SK-N-SH treated with all-trans-retinoic acid at 6 μM for 48 hours (cell line): Measurements from ENCODE around the gene ZNF586.

ENCODE experiments used
- ATAC-seq: fragments of 200-7000 bp; cut with Tn5 transposase; 3 replicates; pipeline ENCODE4 v1.9.1; 2020; ENCODE audit warnings: mild to moderate bottlenecking, moderate library complexity
- ARNTL ChIP-seq: fragments of 450-650 bp; formaldehyde crosslinking; IDR thresholded peaks from 2 replicates; pipeline ENCODE4 v1.5.0; 2020; ENCODE audit warnings: low read depth, mild to moderate bottlenecking, moderate library complexity, borderline replicate concordance
- BACH2 ChIP-seq: fragments of 250-450 bp; sonication (Bioruptor Pico); IDR thresholded peaks from 2 replicates; pipeline ENCODE4 v1.9.0; 2021; ENCODE audit warnings: mild to moderate bottlenecking, borderline replicate concordance
- CREB5 ChIP-seq: fragments of 250-450 bp; sonication (Bioruptor Pico); IDR thresholded peaks from 2 replicates; pipeline ENCODE4 v1.5.1; 2020; ENCODE audit warnings: low read depth, mild to moderate bottlenecking, moderate library complexity
- CSRNP3 ChIP-seq: fragments of 250-450 bp; sonication (Bioruptor Pico); IDR thresholded peaks from 2 replicates; pipeline ENCODE4 v1.5.1; 2021; ENCODE audit warnings: mild to moderate bottlenecking, moderate library complexity
- ESRRG ChIP-seq: fragments of 250-450 bp; sonication (Bioruptor Pico); IDR thresholded peaks from 2 replicates; pipeline ENCODE4 v1.6.1; 2021; ENCODE audit warnings: mild to moderate bottlenecking
- ISL1 ChIP-seq: fragments of 250-450 bp; sonication (Bioruptor Pico); IDR thresholded peaks from 2 replicates; pipeline ENCODE4 v2.1.2; 2022; ENCODE audit warnings: mild to moderate bottlenecking, moderate library complexity
- OSR1 ChIP-seq: fragments of 250-450 bp; sonication (Bioruptor Pico); IDR thresholded peaks from 2 replicates; pipeline ENCODE4 v1.8.0; 2022; ENCODE audit warnings: moderate library complexity, mild to moderate bottlenecking, inconsistent platforms
- PATZ1 ChIP-seq: fragments of 250-450 bp; sonication (Bioruptor Pico); IDR thresholded peaks from 2 replicates; pipeline ENCODE4 v1.8.0; 2020; ENCODE audit warnings: mild to moderate bottlenecking, moderate library complexity, borderline replicate concordance
- POU6F1 ChIP-seq: fragments of 250-450 bp; sonication (Bioruptor Pico); IDR thresholded peaks from 2 replicates; pipeline ENCODE4 v1.8.0; 2021; ENCODE audit warnings: low read depth, mild to moderate bottlenecking, moderate library complexity, borderline replicate concordance
- PPARA ChIP-seq: fragments of 250-450 bp; sonication (Bioruptor Pico); IDR thresholded peaks from 2 replicates; pipeline ENCODE4 v1.5.0; 2020; ENCODE audit warnings: mild to moderate bottlenecking, borderline replicate concordance
- RARB ChIP-seq: fragments of 250-450 bp; sonication (Bioruptor Pico); IDR thresholded peaks from 2 replicates; pipeline ENCODE4 v1.8.0; 2021; ENCODE audit warnings: mild to moderate bottlenecking, moderate library complexity
- SNAI2 ChIP-seq: fragments of 250-450 bp; sonication (Bioruptor Pico); IDR thresholded peaks from 2 replicates; pipeline ENCODE4 v1.5.0; 2020; ENCODE audit warnings: mild to moderate bottlenecking, moderate library complexity
- TCF4 ChIP-seq: fragments of 250-450 bp; sonication (Bioruptor Pico); IDR thresholded peaks from 2 replicates; pipeline ENCODE4 v1.8.0; 2021; ENCODE audit warnings: mild to moderate bottlenecking, moderate library complexity, borderline replicate concordance
- TOX ChIP-seq: fragments of 250-450 bp; sonication (Bioruptor Pico); IDR thresholded peaks from 2 replicates; pipeline ENCODE4 v1.8.0; 2021; ENCODE audit warnings: mild to moderate bottlenecking, moderate library complexity, borderline replicate concordance
- TSHZ2 ChIP-seq: fragments of 250-450 bp; sonication (Bioruptor Pico); IDR thresholded peaks from 2 replicates; pipeline ENCODE4 v1.5.0; 2020; ENCODE audit warnings: mild to moderate bottlenecking, moderate library complexity
- ZC3H10 ChIP-seq: fragments of 250-450 bp; sonication (Bioruptor Pico); IDR thresholded peaks from 2 replicates; pipeline ENCODE4 v1.5.1; 2021; ENCODE audit warnings: mild to moderate bottlenecking, moderate library complexity
- ZFP3 ChIP-seq: fragments of 250-450 bp; sonication (Bioruptor Pico); IDR thresholded peaks from 2 replicates; pipeline ENCODE4 v1.5.0; 2020; ENCODE audit warnings: mild to moderate bottlenecking, moderate library complexity
- ZFP30 ChIP-seq: fragments of 450-650 bp; formaldehyde crosslinking; IDR thresholded peaks from 2 replicates; pipeline ENCODE4 v1.5.0; 2022; ENCODE audit warnings: mild to moderate bottlenecking, moderate library complexity
- ZNF565 ChIP-seq: fragments of 450-650 bp; formaldehyde crosslinking; conservative IDR thresholded peaks from 2 replicates; pipeline ENCODE4 v1.5.0; 2020; ENCODE audit warnings: low read depth, mild to moderate bottlenecking, moderate library complexity
- ZNF8 ChIP-seq: fragments of 450-650 bp; formaldehyde crosslinking; IDR thresholded peaks from 2 replicates; pipeline ENCODE4 v1.5.0; 2020; ENCODE audit warnings: mild to moderate bottlenecking, moderate library complexity

The ZNF586 gene

GRCh38 chr19:57779220-57779845, 9.9 kb downstream of the ZNF586 start:
- no peak for ATAC-seq
- no peak for TF ChIP-seq SNAI2 (CRISPR knock-in tag)
- TF ChIP-seq POU6F1 (CRISPR knock-in tag), result no peak
- no peak for TF ChIP-seq ZNF8 (CRISPR knock-in tag)
- TF ChIP-seq ZFP30, result no peak
- TF ChIP-seq ZC3H10 (CRISPR knock-in tag), result no peak
- TF ChIP-seq OSR1 (CRISPR knock-in tag), result no peak
- no peak for TF ChIP-seq ESRRG (CRISPR knock-in tag)
- TF ChIP-seq BACH2, result no peak
- TF ChIP-seq TOX (CRISPR knock-in tag), result no peak
- no peak for TF ChIP-seq ISL1 (CRISPR knock-in tag)
- no peak for TF ChIP-seq CSRNP3 (CRISPR knock-in tag)
- no peak for TF ChIP-seq PATZ1
- no peak for TF ChIP-seq RARB (CRISPR knock-in tag)
- TF ChIP-seq PPARA, result no peak
- TF ChIP-seq ZFP3, result no peak
- TF ChIP-seq ZNF565 (CRISPR knock-in tag), result no peak

GRCh38 chr19:57786286-57786685, 16.8 kb downstream of the ZNF586 start:
- no peak for ATAC-seq
- no peak for TF ChIP-seq ZNF8 (CRISPR knock-in tag)
- TF ChIP-seq CREB5 (CRISPR knock-in tag), result no peak
- no peak for TF ChIP-seq CSRNP3 (CRISPR knock-in tag)
- no peak for TF ChIP-seq ESRRG (CRISPR knock-in tag)
- TF ChIP-seq OSR1 (CRISPR knock-in tag), result no peak

GRCh38 chr19:57786906-57787305, 17.4 kb downstream of the ZNF586 start:
- TF ChIP-seq TSHZ2 (CRISPR knock-in tag) (no peak), ESRRG (CRISPR knock-in tag) (no peak), ZNF8 (CRISPR knock-in tag) (no peak), ISL1 (CRISPR knock-in tag) (no peak), CREB5 (CRISPR knock-in tag) (no peak), BACH2 (no peak), PPARA (no peak), SNAI2 (CRISPR knock-in tag) (no peak), ZC3H10 (CRISPR knock-in tag) (no peak), TCF4 (CRISPR knock-in tag) (no peak), ARNTL (CRISPR knock-in tag) (no peak)
- ATAC-seq, result no peak
